Muscle of leg (tissue), 11 donors: Measurements from ENCODE around the gene ATF7. TPM values are rescaled to one million over a fixed set of nuclear protein-coding genes. Genes with fewer than 3 reads are reported as not detected.
"Not testable (repeated sequence)": the region's sequence is repeated elsewhere in the genome, so short reads cannot be mapped to it uniquely, and the experiment has no call there.

Source experiments
- DNase-seq: peaks from one replicate; pipeline ENCODE4 v3.0.0; 2013
- H3K27ac ChIP-seq: one replicate; pipeline ENCODE4 v1.5.1; 2013; ENCODE audit warnings: mild to moderate bottlenecking, low read length, control low read depth
- H3K27me3 ChIP-seq: one replicate; pipeline ENCODE4 v1.6.1; 2013; ENCODE audit warnings: low read length; ENCODE audit not compliant: control insufficient read depth, insufficient read depth
- H3K36me3 ChIP-seq: one replicate; pipeline ENCODE4 v1.6.1; 2013; ENCODE audit warnings: low read length; ENCODE audit not compliant: control insufficient read depth, insufficient read depth
- H3K4me1 ChIP-seq: one replicate; pipeline ENCODE4 v1.6.1; 2013; ENCODE audit warnings: low read length; ENCODE audit not compliant: control insufficient read depth, insufficient read depth
- H3K4me3 ChIP-seq: one replicate; pipeline ENCODE4 v1.5.1; 2013; ENCODE audit warnings: low read length, control low read depth
- H3K9me3 ChIP-seq: replicated peaks from 2 replicates; pipeline ENCODE4 v1.6.1; 2013; ENCODE audit warnings: low read depth, low read length; ENCODE audit not compliant: control insufficient read depth
- WGBS: methylation state at CpG from one replicate; pipeline ENCODE4 v1.1.5; 2013; ENCODE audit warnings: missing lambda C conversion rate; ENCODE audit not compliant: insufficient coverage; 5-methylcytosine and 5-hydroxymethylcytosine counted together
- polyA plus RNA-seq, 8 donors: library from polyadenylated mRNA; unstranded; fragments of 120-200 nt; gene quantifications; one replicate each; pipeline versions ENCODE4 v1.2.1 to v1.2.3, GENCODE V29; 2013; ENCODE audit warnings: inconsistent platforms in 1 of 8, low replicate concordance in 1 of 8; ENCODE audit not compliant: insufficient read length in 8 of 8, insufficient read depth in 1 of 8
- total RNA-seq: library from RNA; stranded (reverse); fragments of 120-200 nt; gene quantifications from one replicate; pipeline ENCODE4 v1.2.4, GENCODE V29; 2013

The ATF7 gene
- total and polyA plus RNA-seq, 9 donors = 18.8 to 53.5 (median 46.3) TPM

- DNase-seq = no peak
- no CpG with 5 or more reads among the region's 2 CpGs for WGBS
- peak overlapping the region; percentile 98 for H3K27ac ChIP-seq
- H3K4me1 ChIP-seq = peaks cover 27% of the 10 kb centered on the region
- H3K27me3 ChIP-seq = no peaks in the 10 kb centered on the region
- H3K36me3 ChIP-seq = peaks cover 21% of the 10 kb centered on the region
- H3K4me3 ChIP-seq = no peak overlapping the region
- H3K9me3 ChIP-seq = no peaks in the 10 kb centered on the region
Observed at GRCh38 chr12:53659571-53659981, 33.4 kb upstream of the ATF7 start.

GRCh38 chr12:53659011-53659551 is 32.9 kb upstream of the ATF7 start:
- Histone ChIP-seq H3K4me3 (no peak overlapping the region), H3K27me3 (no peaks in the 10 kb centered on the region), H3K27ac (peak overlapping the region; percentile 98), H3K36me3 (peaks cover 17% of the 10 kb centered on the region), H3K4me1 (peaks cover 27% of the 10 kb centered on the region), H3K9me3 (no peaks in the 10 kb centered on the region)
- DNase-seq = peak; percentile 86
- WGBS = no CpG with 5 or more reads among the region's 3 CpGs

- 76% methylated on average over 2 of the region's 4 CpGs for WGBS
- H3K36me3 ChIP-seq = peaks cover 1% of the 10 kb centered on the region
- no peaks in the 10 kb centered on the region for H3K9me3 ChIP-seq
- H3K4me3 ChIP-seq = no peak overlapping the region
- no peaks in the 10 kb centered on the region for H3K27me3 ChIP-seq
- no peak for DNase-seq
- H3K27ac ChIP-seq = no peak overlapping the region
- H3K4me1 ChIP-seq = peaks cover 27% of the 10 kb centered on the region
Observed at GRCh38 chr12:53657041-53657440, 30.9 kb upstream of the ATF7 start.

DNA sequence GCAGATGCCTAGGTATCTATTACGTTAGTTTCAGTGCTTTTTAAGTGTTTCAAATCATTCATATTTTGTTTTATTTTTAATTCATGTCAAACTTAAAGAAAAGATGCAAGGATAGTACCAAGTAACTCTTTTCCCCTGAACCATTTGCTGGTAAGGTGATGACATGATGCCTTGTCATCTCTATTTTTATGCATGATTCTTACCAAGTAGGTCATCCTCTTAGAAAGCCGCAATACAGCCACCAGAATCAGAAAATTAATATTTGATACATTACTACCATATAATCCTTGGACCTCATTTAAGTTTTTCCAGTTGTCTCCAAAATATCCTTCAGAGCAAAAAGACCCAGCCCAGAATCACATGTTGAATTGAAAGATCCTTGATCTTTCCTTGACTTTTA is 27.4 kb upstream of the ATF7 start:
- Histone ChIP-seq H3K9me3 (no peaks in the 10 kb centered on the region), H3K27me3 (no peaks in the 10 kb centered on the region), H3K27ac (no peak overlapping the region), H3K36me3 (no peaks in the 10 kb centered on the region), H3K4me1 (peaks cover 8% of the 10 kb centered on the region), H3K4me3 (no peak overlapping the region)
- DNase-seq = no peak
- no CpG with 5 or more reads among the region's 2 CpGs for WGBS

DNA sequence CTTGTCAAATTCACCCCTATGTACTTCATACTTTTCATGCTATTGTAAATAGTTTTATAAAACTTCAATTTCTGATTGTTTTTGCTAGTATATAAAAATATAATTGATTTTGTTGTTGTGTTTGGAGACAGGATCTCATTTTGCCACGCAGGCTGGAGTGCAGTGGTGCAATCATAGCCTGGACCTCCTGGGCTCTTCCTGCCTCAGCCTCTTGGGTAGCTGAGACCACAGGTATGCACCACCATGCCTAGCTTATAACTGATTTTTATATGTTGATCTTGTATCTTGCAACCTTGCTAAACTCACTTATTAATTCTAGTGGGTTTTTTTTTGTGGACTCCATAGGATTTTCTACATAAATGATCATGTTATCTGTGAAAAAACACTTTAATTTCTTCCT is 26.2 kb upstream of the ATF7 start:
- Histone ChIP-seq H3K4me3 (no peak overlapping the region), H3K4me1 (no peaks in the 10 kb centered on the region), H3K27me3 (no peaks in the 10 kb centered on the region), H3K27ac (no peak overlapping the region), H3K9me3 (no peaks in the 10 kb centered on the region), H3K36me3 (no peaks in the 10 kb centered on the region)
- 83% methylated on average over 1 of the region's 1 CpG for WGBS
- DNase-seq = no peak

DNA sequence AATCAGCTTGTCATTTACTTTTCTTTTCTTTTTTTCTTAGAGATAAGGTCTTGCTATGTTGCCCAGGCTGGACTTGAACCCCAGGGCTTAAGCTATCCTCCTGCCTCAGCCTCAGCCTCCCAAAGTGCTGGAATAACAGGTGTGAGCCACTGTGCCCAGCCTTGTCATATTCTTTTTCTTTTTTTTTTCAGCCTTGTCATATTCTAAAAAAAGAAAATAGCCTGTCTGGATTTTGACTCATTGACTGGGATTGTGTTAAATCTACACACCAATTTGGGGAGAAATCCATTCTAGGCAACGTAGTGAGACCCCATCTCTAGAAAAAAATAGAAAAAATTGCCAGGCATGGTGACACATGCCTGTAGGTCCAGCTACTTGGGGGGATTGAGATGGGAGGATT is 25.6 kb upstream of the ATF7 start:
- no peaks in the 10 kb centered on the region for H3K4me1 ChIP-seq
- DNase-seq = no peak
- WGBS = no CpG with 5 or more reads among the region's 1 CpG
- no peaks in the 10 kb centered on the region for H3K27me3 ChIP-seq
- H3K36me3 ChIP-seq = no peaks in the 10 kb centered on the region
- H3K27ac ChIP-seq = no peak overlapping the region
- no peaks in the 10 kb centered on the region for H3K9me3 ChIP-seq
- H3K4me3 ChIP-seq = no peak overlapping the region

GRCh38 chr12:53646300-53646699 is 20.1 kb upstream of the ATF7 start:
- H3K9me3 ChIP-seq = not testable (repeated sequence)
- WGBS = no CpG with 5 or more reads among the region's 4 CpGs

GRCh38 chr12:53645165-53645564 is 19.0 kb upstream of the ATF7 start:
- Histone ChIP-seq H3K9me3 (no peaks in the 10 kb centered on the region), H3K4me1 (no peaks in the 10 kb centered on the region), H3K36me3 (no peaks in the 10 kb centered on the region), H3K27me3 (no peaks in the 10 kb centered on the region), H3K27ac (no peak overlapping the region), H3K4me3 (no peak overlapping the region)
- no CpG with 5 or more reads among the region's 3 CpGs for WGBS
- peak; percentile 32 for DNase-seq

More at GRCh38 chr12:53646300-53646699, 20.1 kb upstream of the ATF7 start:
- H3K27ac ChIP-seq, H3K27me3 ChIP-seq, DNase-seq, H3K36me3 ChIP-seq, H3K4me1 ChIP-seq, H3K4me3 ChIP-seq: not testable (repeated sequence)

DNA sequence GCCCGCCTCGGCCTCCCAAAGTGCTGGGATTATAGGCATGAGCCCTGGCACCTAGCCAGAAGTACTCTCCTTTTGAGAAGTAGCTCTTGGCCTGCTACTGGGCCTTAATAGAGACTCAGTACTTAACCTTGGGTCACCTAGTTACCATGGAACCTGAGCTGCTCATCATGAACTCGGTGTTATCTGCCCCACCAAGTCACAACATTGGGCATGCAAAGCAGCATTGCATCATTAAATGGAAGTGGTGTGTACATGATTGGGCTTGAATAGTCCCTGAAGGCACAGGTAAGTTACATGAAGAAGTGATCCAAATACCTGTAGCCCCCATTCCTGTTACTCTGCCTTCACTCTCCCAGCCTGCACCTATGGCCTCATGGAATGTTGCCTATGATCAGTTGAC is 18.0 kb upstream of the ATF7 start:
- 88% methylated on average over 2 of the region's 3 CpGs for WGBS
- no peak for DNase-seq
- Histone ChIP-seq H3K27me3 (no peaks in the 10 kb centered on the region), H3K4me3 (no peak overlapping the region), H3K4me1 (no peaks in the 10 kb centered on the region), H3K36me3 (no peaks in the 10 kb centered on the region), H3K27ac (no peak overlapping the region), H3K9me3 (no peaks in the 10 kb centered on the region)

DNA sequence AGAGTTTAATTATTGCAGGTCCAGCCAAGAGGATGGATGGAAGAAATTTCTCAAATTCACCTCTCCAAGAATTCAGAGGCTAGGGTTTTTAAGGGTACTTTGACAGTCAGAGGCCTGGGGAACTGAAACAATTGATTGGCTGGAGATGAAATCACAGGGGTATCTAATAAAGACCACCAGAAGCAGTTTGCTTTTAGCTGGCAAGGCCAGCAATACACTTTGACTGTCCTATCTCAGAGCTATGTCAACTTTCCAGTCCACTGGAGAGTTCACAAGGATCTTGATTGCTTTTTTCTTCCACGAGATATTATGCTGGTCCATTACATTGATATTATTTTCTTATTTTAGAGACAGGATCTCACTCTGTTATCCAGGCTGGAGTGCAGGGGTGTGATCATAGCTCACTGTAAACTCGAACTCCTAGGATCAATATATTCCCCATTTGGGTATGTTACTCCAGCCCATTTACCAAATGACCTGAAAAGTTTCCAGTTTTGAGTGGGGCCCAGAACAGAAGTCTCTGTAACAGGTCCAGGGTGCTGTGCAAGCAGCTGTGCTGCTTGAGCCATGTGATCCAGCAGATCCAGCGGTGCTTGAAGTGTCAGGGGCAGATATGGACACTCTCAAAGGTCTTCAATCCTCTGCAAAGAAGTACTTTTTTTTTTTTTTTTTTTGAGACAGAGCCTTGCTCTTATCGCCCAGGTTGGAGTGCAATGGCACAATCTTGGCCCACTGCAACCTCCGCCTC is 17.2 kb upstream of the ATF7 start:
- Histone ChIP-seq H3K27ac (no peak overlapping the region), H3K27me3 (no peaks in the 10 kb centered on the region), H3K4me3 (no peak overlapping the region), H3K9me3 (no peaks in the 10 kb centered on the region), H3K36me3 (no peaks in the 10 kb centered on the region), H3K4me1 (no peaks in the 10 kb centered on the region)
- peak; percentile 51 for DNase-seq
- WGBS = 79% methylated on average over 2 of the region's 5 CpGs
